RCC 7860 (cell line): ENCODE data around the gene STXBP5.
A peak's percentile ranks its signal among the peaks of the same experiment; 100 is the strongest.
"Not testable (repeated sequence)": the region's sequence is repeated elsewhere in the genome, so short reads cannot be mapped to it uniquely, and the experiment has no call there.

Experiments
- DNase-seq: peaks from one replicate; pipeline ENCODE4 v3.0.0-alpha.2; 2015; ENCODE audit warnings: low spot score
- FAIRE-seq: peaks from 2 replicates; lab custom pipeline; 2012; peaks lifted over from hg19 to GRCh38; lab: Jason Lieb, UNC

STXBP5 gene

DNA sequence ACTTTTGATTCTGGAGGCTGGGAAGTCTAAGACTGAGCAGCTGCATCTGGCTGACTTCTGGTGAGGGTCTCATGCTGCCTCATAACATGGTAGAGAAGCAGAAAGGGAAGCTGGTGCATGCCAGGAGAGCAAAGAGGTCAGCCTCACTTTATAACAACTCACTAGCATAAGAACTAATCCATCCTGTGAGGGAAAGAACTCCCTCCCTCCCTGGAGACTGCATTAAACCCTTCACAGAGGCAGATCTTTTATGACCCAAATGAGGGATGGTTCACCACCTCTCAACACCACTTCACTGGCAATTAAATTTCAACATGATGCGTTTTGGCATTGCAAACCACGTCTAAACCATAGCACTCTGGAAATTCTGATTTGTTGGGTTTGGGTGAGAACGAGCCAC is 33.9 kb downstream of the STXBP5 start:
- FAIRE-seq, result no peak
- no peak for DNase-seq

DNA sequence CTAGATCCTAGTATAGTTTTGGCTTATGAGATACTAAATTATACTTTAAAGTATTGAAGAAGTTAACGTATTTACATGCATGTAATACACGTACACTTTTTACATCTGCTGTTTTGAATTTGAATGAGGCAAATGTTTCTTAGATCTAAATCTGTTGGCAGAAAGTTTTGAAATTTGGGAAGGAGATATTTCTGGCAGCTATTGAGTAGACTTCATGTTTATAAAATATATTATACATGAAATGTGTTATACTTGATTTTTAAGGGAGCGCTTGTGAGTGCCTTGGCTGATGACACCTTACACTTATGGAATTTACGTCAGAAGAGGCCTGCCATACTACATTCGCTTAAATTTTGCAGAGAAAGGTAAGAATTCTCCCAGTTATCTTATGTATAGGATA is 34.7 kb downstream of the STXBP5 start:
- DNase-seq, result no peak
- no peak for FAIRE-seq

DNA sequence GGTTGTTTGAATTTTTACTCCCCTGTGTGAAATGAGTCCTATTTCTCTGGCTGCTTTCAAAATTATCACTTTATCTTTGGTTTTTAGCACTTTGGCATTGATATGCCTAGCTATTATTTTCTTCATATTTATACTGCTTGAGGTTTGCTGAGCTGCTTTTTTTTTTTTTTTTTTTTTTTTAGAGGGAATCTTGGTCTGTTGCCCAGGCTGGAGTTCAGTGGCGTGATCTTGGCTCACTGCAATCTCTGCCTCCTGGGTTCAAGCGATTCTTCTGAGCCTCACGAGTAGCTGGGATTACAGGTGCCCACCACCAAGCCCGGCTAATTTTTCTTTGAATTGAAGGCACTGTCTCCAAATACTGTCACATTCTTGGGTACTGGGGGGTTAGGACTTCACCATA is 40.6 kb downstream of the STXBP5 start:
- FAIRE-seq, result no peak
- DNase-seq, result no peak

DNA sequence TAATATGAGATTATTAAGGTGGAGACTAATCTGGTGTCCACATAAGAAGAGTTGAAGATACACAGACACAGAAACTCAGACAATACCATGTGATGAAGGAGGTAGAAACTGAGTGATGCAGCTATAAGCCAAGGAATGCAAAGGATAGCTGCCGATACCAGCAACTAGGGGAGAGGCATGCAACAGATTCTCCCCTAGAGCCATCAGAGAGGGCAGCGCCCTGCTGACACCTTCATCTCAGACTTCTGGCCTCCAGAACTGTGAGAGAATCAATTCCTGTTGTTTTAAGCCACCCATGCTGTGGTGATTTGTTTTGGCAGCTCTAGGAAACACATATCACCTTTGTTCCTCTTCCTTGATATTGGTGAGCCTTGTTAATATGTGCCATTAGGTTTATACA is 41.5 kb downstream of the STXBP5 start:
- no peak for DNase-seq

DNA sequence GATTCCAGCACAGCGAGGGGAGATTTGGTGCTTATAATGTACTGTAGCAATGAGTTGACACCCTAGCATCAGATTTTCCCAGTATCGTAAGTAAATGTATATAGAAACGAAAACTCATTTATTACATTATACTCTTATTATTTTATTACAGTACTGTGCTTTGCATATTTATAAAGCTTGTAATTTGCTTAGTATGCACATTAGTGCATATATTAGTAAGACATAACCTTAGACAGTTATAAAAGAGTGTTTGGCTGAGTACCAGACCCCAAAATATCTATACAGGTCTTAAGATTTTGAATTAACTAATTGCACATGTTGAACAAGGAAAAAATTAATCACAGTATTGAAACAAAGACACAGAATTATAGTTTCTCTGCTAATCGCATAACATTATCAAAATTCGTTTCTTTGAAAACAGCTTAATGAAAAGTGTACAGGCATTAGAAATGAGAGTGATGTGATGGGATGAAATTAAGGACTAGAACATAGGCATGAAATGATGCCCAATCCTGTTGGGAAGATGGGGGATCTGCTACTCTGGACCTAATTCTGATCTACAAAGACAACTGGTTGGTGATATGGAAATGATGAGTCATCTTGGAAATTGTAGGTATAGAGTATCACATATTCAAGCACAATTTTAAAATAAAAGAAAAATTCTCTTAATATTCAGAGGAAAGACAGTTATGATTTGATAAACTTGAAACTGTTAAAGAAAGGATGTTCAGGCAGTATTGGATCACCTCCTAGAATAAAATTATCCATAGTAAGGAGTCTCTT is 42.8 kb downstream of the STXBP5 start:
- no peak for DNase-seq
- no peak for FAIRE-seq

More for the DNA sequence above, 41.5 kb downstream of the STXBP5 start:
- FAIRE-seq, result no peak

DNA sequence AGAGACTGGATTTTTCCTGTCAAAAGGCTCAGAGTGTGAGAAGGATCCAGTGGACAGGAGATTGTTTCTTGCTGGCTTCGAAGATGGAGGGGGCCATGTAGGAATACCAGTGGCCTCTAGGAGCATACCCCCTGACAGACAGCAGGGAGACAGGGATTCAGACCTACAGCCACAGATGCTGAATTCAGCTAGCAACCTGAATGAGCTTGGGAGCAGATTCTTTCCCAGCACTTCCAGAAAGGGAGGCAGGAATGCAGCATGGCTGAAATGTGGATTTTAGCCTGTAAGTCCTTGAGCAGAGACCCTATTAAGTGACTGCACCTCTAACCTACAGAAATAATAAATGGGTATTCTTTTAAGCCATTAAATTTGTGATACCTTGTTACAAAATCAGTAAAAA is 44.6 kb downstream of the STXBP5 start:
- DNase-seq (no peak), FAIRE-seq (no peak)

DNA sequence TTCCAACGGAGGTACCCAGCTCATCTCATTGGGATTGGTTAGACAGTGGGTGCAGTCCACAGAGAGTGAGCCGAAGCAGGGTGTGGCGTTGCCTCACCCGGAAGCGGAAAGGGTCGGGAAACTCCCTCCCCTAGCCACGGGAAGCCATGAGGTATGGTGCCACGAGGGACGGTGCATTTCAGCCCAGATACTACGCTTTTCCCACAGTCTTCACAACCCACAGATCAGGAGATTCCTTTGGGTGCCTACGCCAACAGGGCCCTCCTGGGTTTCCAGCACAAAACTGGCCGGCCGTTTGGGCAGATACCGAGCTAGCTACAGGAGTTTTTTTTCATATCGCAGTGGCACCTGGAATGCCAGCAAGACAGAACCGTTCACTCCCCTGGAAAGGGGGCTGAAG is 46.9 kb downstream of the STXBP5 start:
- DNase-seq (no peak), FAIRE-seq (no peak)

DNA sequence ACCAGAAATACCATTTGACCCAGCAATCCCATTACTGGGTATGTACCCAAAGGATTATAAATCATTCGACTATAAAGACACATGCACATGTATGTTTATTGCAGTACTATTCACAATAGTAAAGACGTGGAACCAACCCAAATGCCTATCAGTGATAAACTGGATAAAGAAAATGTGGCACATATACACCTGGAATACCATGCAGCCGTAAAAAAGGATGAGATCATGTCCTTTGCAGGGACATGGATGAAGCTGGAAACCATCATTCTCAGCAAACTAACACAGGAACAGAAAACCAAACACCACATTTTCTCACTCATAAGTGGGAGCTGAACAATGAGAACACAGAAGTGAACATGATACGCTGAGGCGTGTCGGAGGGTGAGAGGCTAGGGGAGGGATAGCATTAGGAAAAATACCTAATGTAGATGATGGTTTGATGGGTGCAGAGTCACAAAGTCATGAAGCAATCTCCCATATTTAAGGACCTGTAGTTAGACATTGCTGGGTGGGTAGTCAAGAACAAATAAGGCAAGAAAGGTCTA is 50.8 kb downstream of the STXBP5 start:
- DNase-seq, FAIRE-seq: not testable (repeated sequence)

DNA sequence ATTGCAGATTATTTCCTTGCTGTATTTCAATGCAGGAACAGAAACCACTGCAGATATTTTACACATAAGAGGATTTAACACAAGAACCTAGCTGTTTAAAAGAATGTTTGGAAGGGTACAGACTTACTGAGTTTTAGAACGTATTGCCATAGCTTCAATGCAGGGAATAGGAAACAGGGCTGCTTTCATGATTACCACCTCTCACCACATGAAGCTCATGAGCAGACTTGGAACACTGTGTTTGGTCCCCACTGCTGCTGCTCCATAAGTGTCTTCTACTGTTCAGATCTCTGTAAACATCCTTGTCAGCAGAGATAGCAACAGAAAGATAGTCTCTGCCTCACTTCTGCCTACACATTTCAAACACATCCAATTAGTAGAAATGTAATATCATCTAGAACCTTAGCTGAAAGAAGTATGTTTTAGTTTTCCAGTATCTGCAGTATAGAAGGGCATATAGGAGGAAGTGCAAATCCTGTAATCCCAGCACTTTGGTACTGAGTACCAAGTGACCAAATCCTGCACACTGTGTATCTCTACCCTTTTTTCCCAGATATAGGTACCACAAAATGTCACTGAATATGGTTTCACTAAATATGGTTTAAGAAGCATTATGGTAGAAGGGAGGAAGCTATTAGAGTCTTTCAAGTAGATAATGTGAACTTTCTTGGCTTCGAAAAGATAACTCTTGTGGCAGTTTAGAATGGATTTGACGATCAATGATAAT is 51.9 kb downstream of the STXBP5 start:
- DNase-seq, result no peak
- no peak for FAIRE-seq

DNA sequence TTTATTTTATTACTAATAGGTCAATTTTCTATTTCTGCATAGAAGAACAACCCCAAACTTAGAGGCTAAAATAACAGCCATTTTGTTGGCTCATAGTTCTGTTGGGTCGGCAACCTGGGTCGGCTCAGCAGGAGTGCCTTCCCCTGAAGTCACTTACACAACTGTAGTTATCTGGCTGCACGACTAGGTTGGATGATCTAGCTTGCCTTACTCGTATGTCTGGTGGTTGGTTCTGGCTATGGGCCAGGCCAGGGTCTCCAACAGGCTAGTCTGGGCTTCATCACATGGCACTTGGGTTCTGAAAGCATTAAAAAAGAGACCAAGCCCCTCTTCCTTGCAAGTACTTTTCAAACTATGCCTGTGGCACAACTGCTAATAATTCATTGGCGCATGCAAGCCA is 53.5 kb downstream of the STXBP5 start:
- FAIRE-seq, result no peak
- DNase-seq, result no peak

DNA sequence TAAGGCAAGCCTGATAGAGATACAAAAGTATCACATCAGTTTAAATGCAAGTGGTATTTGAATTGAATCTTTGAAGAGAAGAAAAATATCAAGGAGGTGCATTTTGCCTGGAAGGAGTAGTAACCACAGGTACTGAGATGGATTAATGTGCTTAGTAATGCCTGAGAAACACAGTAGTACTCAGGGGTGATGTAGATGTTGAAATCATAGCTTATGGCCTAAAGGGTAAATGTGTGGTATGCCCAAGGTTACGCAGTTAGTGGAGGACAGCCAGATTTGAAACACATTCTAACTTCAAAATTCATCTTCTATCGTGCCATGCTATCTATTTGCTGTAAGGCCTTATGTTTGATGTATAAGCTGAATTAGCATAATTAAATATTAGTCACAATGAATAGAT is 55.9 kb downstream of the STXBP5 start:
- no peak for DNase-seq
- no peak for FAIRE-seq

DNA sequence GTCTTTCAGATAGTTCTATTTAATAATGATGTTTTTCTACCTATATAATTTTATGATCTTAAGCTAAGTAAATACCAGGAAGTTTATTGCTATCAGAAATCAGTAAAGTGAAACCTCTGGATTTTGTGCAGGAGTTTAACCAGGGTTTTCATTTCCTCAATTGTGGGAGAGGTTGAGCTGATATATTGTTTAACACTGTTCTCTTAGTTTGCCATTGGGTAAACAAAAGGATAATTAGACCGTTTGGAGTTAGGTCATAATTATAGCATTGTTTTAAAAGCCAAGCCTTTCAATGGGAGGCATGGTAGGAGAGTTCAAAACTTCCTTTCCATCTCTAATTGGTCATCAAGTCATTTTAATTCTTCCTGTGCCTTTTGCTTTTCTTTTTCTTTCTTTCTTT is 58.7 kb downstream of the STXBP5 start:
- DNase-seq, result no peak
- FAIRE-seq, result no peak

DNA sequence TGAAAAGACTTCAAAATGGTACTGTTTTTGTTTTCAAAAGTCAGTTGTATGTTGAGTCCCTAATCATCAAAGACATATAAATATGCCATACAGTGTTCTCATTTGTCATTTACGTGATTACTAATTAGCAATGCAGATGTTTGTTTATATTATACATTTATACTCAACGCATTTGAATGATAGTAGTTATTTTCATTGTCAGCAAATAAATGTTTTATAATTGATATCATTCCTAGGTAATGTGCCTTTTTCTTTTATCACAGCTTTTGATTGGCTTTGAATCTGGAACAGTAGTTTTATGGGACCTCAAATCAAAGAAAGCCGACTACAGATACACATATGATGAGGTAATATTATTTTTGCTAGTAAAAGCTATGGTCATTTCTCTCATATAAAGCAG is 62.6 kb downstream of the STXBP5 start:
- FAIRE-seq, result no peak
- DNase-seq, result no peak

DNA sequence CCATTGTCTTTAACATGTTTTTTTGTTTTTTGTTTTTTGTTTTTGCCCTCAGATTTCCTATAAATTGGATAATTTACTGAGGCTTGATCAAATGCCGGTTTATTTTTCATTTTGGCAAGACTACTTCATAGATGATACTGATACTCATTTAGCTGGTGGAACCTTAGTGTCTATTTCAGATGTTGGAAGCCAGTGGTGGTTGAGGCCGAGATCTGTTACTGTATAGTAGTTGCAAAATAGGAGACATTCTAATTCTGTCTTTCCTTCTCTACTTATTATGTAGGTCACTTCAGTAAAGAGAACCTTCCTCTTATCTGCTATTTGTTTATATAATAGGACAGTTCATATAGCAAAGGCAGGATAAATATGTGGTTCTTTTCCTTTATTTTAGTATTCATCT is 63.4 kb downstream of the STXBP5 start:
- FAIRE-seq (no peak), DNase-seq (no peak)

DNA sequence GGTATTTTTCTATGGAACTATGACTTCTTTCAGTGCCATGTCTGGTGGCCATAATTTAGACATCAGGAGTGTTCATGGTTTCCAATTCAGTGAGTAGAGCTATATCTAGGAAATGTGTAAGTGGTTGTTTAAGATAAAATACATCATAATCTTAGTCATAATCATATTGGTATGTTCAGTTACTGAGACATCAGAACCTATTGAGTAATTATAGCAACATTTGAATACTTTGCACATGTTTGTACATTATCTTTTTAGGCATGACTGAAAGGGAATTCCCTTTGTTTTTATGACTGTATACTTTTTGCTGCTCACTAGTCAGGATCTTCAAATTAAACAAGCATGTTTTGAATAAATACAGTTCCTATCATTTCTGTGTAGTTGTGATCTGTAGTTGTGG is 64.0 kb downstream of the STXBP5 start:
- DNase-seq (no peak), FAIRE-seq (no peak)

DNA sequence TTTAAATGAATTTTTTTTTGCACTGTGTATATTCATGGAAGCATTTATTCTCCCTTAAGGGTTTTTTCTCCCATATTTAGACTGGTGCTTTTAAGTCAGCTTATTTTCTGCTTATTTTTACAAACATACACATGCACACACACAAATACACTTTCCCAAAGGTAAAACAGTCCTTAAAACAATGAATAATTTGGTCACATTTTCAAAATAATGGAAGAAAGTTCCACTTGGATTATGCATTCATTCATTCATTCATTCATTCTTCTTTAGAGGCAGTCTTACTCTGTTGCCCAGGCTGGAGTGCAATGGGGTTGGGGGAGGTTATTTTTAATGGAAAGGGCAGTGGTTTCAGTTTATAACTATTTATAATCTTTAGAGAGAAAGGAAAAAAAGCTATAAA is 69.8 kb downstream of the STXBP5 start:
- FAIRE-seq, result no peak
- no peak for DNase-seq

DNA sequence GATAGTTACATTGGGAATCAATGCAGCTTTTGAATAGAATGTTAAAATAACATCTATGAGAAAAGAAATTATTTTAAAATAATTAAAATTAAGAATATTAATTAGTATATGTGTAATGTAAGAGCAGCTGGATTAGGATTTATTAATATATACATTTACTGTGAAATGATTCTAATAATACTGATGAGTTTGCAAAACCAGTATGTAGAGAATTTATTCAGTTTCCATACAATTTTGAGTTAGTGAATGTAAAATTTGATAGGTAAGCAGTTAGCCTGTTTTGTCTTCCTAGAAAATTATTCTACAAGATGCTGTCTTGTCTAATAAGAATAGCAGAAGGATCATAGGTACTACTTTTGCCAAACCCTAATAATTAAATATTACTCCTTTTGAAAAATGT is 70.6 kb downstream of the STXBP5 start:
- DNase-seq, result no peak
- FAIRE-seq, result no peak

DNA sequence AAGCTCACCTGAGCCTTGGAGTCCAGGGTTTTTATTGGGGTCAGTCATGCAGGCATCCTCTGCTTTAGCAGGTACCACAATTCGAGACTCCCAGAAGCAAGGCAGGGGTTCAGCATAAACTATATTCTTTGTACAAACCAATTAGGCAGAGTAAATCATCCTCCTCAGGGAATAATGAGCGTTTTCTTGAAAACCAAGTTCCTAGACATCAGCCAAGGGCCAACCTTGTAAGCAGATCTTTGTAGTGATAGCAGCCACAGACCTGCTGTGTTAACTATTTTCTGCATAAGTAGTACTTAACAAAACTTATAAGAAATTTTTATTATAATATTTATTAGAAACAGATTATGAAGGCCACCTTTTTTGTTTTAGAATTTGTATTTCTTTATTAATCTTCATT is 74.7 kb downstream of the STXBP5 start:
- FAIRE-seq, result no peak

DNA sequence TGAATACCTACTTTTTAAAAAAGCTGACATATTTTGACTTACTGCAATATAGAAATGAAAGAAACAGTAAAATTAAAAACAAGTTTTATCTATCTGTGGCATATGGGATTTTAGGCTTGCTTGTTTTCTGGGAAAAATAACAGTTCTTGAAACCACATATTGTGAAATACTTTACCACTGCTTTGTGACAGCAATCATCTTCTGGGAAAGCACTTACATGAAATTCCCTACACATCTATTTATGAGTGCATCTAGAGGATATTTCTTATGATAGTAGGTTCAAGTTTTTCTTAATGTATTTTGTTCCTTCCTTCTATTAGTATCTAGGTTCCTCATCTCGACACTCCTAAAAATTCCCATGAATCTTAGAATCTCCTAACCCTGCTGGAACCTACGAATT is 75.2 kb downstream of the STXBP5 start:
- no peak for DNase-seq
- no peak for FAIRE-seq

More for the DNA sequence above, 74.7 kb downstream of the STXBP5 start:
- no peak for DNase-seq

DNA sequence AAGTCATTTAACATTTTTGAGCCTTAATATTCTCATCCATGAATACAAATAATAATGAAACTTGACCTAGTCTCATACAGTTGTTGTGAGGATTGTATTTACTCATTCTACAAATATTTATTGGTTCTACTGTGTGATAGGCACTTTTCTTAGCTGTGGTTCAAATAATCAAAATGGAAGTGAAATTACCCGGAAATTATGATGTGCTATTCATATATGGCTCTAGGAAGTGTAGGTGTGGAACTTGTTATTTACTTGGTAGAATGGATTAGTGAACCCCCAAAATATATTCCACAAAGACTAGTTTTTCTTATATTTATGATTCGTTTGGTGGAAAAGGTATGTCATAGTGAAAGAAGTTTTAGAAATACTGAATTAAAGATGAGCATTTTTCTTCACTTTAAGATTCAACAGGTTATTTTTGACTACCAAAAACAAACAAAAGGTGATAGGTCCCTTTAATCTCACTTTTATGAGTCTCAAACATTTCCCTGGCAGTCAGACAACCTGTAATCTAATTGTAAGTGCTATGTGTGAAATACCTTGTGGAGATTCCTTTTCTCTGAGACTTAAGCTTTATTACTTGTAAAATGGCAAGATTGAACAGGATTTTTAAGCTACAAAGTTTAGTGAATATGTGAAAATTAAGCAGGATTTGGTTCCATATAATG is 77.8 kb downstream of the STXBP5 start:
- DNase-seq (no peak), FAIRE-seq (no peak)

DNA sequence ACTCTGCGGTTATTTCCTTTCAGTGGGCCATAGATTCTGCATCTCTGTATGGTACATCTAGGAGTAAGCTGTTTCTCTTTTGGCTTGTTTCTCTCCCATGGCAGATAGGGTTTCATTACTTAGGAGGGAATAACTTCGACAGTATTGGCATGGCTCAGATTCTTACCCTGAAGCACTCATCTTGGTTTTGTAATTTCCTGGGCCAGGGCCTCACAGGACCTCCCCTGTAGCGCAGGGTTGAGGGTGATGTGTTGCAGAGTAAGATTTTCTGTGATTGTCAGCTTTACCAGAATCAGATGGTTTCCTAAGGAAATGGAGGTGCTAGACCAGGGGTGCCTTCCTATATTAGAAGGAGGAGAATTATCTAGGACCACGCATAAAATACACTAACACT is 78.3 kb downstream of the STXBP5 start:
- DNase-seq (no peak), FAIRE-seq (no peak)

DNA sequence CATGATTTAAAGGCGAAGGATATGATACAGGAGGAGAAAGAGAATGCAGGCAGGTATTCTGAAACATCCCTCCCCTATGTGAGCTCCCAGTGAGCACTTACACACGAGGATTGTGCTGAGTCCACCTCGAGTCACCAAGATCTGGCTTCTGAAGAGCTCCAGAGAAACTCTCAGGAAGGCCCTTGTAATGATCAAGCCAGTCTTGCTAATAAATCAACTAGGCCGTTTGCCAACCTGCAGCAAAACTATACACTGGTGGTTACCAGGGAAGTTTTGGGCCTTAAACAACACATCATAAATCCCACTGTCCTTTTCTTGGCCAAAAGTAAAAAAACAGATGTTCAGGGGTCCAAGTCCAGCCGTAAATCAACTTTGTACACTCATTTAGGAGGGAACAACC is 79.2 kb downstream of the STXBP5 start:
- DNase-seq (peak; percentile 25), FAIRE-seq (no peak)
